GM21786 (cell line): Measurements from ENCODE around the gene RTL9.

Experiments
- ATAC-seq: cut with Tn5 transposase; IDR thresholded peaks from one replicate; pipeline ENCODE4 v1.9.1; 2021; ENCODE audit not compliant: unreplicated experiment

Gene RTL9

DNA sequence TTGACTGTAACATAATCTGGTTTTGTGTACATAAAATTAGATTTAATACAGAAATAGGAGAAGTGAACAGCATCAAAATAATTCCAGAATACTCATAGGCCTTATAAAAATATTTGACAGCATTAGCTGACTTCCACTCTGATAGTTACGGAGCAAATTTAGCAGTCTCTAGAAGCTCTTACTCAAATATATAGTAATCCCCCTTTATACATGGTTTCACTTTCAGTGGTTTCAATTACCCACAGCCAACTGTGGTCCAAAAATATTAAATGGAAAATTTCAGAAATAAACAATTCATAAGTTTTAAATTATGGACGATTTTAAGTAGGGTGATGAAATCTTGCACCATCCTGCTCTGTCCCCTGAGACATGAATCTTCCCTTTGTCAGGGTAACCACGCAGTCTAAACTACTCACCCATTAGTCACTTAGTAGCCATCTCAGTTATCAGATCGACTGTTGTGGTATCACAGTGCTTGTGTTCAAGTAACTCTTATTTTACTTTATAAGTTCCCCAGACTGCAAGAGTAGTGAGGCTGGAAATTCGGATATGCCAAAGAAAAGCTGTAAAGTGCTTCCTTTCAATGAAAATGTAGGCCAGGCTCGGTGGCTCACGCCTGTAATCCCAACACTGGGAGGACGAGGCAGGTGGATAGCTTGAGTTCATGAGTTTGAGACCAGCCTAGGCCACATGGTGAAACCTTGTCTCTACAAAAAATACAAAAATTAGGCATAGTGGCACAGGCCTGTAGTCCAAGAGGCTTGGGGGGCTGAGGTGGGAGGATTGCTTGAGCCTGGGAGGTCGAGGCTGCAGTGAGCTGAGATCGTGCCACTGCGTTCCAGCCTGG is 17.2 kb upstream of the RTL9 start:
- peak; percentile 92 for ATAC-seq

DNA sequence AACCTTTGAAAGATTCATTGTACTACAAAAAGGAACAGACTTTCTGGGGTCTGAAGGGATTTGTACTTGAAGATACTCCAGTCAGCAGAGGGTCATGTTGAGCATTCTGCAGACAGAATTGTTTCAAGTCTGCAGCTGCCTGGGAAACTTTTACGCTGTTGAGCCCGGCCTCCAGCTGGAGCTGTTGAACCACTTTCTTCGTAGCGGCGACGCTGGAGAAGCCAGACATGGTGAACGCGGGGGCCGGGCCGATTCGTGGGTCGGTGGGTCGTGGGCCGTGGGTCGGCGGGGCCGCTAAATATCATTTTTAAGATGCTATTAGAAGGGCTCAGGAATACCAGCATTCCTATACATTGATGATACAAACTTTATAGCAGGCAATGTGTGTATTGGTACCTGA is 12.0 kb upstream of the RTL9 start:
- no peak for ATAC-seq

DNA sequence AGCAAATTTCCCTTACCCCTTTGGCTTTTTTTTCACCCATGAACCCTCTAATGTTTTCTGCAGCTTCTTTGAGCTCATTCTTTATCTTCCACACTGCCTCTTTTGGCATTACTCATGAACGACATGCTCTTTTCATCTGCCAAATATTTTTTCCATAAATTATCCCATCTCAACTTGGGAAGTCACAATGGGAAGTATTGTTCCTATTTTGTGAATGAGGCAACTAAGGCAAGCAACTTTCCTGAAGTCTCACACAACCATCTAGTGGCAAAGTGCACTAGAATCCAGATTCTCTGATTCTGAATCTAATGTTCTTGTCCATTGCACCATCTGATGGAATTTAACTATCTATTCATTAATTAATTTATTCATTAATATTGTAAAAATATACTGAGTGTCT is 625 bp downstream of the RTL9 start:
- no peak for ATAC-seq

DNA sequence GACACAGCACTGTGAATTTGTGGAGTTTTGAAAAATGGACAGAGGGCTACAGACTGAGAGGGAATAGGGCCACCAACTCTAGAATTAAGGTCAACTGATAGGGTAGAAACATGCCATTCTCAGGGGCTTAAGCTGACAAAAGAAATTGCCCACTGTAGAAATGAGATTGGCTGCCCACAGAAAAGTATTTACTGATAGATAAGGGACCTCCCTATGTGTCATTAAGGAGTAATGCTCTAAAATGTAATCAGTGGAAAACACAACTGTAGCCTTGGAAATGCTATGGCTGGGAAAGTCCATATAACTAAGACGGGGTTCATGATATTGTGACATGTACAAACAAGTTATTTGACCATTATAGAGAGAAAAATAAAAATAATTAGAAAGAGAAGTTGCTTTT is 4.6 kb downstream of the RTL9 start:
- ATAC-seq, result no peak

DNA sequence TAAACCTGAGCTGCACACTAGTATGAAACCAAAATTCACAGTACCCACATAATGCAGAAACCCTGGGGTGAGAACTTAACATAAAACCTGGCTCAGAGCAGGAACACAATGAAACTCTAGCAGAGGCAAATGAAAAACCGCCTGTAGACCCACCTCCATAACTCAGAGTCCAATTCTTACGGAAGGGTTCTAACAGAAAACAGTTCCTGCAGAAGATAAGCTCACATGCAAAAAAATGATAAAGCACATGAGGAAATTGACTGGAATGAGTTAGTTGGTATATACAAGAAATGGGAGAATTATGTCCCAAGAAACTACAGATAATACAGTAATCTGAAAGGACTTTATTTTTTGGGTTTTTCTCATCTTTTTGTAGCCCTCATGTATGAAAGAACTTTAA is 14.7 kb downstream of the RTL9 start:
- ATAC-seq, result no peak

- no peak for ATAC-seq
These were observed 15.9 kb downstream of the RTL9 start for GRCh38 chrX:110374559-110374958.

- ATAC-seq, result no peak
These were observed 22.6 kb downstream of the RTL9 start for GRCh38 chrX:110381216-110381615.

DNA sequence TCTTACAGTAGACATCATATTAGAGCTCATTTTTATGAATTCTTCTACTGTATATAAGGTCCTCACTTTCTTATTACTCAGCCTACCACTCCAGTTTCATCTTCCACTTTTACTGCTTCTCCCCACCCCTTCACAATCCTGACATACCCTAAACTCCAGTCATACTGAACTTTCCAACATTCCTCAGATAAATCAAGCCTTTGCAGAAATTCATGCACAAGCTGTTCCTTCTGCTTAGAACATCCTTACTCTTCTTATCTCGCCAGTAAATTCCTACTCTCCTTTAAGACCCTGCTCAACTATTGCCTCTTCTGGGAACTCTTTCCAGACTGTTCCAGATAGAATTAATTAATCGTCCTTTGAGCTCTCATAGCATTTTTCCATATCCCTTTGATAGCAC is 24.8 kb downstream of the RTL9 start:
- ATAC-seq, result no peak

DNA sequence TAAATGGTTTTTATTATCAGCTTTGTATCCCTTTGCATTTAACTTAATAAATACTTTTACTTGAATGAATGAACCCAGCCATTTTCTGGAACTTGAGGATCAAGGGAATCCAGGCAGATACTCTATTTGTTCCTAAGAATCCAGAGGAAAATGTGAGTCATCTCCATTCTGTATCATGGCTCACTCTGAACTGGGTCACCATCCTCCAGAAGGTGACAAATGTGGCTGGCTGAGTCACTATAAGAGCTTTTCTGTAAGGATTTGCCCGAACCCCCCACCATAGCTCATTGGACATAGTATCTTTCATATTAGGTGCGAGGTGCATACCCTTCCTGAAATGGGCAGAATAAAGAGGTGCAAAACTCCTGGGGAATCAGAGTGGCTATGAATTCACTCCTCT is 25.8 kb downstream of the RTL9 start:
- no peak for ATAC-seq

GRCh38 chrX:110389570-110389969 is 30.9 kb downstream of the RTL9 start:
- no peak for ATAC-seq

DNA sequence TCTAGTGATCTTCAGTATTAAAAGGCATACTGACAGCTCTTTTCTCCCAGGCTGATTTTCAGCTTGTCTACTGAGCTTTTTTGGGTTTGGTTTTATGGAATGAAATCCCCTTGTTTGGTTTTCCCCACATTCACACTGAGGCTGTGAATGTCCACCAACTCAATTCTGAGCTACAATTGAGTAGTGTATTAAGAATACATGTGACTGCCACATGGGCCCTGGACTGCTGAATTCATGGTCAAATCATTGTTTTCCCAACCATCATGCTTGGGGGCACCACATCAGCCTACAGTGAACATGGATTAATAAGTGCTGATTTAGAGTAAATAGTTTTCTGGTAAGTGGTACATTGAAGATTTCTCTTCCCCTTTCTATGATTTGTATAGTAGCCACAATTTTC is 32.4 kb downstream of the RTL9 start:
- no peak for ATAC-seq

DNA sequence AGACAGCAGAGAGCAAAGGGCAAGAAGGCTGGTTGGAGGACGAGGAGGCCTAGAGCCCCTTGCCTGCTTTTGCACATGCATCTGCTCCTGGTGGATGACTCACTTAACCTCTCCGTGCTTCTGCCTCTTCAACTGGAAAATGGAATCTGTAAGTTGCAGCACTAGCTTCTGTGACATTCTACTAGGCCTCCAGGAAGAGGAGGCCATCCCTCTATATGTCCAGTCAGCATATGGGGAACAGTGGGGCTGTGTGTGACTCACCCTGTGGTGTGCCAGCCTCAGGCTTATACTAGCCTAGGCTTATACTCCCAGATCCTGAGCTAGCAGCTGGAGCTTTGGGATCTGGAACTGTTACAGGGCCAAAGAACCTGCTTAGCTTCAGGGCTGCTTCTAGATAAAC is 36.0 kb downstream of the RTL9 start:
- ATAC-seq, result no peak

GRCh38 chrX:110395877-110396276 is 37.2 kb downstream of the RTL9 start:
- no peak for ATAC-seq

- ATAC-seq, result no peak
These were observed 38.1 kb downstream of the RTL9 start for GRCh38 chrX:110396735-110397134.

DNA sequence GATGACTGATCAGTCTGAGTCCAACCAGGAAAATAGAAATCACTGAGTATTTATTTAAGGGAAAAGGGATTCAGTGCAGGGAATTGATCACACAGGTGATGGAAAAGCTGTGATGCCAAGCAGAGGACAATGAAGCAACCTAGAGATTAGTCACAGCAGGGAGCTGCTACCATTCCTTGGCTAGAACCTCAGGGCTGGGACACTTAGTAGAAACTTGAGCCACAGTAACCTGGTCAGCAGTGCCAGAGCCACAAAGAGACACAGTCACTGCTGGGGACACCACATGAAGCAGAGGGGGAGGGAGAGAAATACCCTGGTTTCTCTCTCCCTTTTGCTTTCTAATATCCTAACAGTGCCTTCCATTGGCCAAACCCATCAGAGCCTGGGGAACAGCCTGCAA is 38.7 kb downstream of the RTL9 start:
- ATAC-seq, result no peak

GRCh38 chrX:110397904-110398303 is 39.3 kb downstream of the RTL9 start:
- no peak for ATAC-seq

DNA sequence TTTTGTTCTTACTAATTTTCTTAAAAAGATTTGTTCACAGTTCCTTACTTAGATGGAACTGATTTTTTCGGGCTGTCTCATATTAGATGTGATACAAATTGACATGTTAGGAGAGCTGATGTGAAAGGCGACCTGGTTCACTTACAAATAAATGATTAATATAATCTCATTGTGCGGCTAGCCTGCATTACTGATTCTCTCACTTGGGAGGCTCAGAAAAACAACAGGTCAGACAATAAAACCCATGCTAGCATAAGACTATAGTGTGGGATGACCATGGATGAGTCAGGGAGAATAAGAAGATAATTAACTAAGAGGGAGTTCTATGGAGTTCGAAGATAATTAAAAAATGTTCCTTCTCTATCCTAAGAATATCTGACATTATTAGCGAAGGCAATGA is 40.8 kb downstream of the RTL9 start:
- ATAC-seq, result no peak

DNA sequence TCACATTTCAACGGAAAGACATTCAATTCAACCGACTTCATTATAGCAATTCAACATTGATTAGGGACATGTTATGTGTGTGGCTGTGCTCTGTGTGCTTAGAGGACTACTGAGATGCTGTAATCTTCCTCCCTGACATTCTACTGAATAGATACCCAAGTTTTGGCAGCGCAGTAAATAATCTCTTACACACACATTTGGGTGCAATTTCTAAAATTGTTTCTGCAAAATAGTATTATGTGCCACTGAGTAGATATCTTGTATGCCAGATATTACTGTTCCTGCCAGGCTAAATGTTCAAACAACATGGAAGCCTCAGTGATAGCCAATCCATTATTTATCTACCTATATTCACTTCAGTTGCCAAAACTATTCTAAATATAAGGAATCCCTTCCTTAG is 41.3 kb downstream of the RTL9 start:
- no peak for ATAC-seq

DNA sequence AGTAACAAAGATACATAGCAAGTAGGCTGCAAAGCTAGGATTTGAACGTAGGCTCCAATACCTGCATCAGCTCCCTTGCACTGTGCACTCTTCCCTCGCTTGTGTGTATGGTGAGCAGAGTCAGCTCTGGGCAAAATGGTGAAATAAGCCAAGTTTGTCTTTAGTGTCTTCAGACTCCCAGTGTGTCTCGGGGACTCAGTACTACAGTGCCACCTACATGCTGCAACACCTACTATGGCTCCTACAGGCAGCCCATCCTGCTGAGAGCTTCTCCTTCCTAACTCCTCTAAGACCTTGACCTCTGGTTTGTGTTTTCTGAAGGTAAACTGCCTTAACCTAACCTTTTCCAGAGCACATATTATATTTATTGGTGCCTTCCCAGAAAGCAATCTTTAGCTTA is 42.5 kb downstream of the RTL9 start:
- no peak for ATAC-seq

GRCh38 chrX:110402091-110402849 is 43.6 kb downstream of the RTL9 start:
- no peak for ATAC-seq

DNA sequence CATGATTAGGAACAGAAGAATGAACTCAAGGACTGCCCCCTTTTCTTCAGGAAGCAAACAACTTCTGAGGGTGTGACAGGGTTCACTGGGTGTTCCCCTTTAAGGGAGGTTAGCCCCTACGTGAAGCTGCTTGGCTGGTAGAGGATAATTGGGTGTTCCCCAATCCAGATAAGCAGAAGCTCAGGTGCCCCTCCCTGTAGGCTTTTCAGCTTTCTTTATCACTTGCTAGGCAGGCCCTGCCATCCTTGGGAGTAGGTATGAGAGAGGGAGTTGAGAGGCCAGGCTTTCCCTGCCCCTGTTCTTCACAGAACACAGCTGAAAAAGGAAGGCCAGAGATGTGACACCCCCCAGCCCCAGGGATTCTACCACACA is 44.2 kb downstream of the RTL9 start:
- no peak for ATAC-seq

DNA sequence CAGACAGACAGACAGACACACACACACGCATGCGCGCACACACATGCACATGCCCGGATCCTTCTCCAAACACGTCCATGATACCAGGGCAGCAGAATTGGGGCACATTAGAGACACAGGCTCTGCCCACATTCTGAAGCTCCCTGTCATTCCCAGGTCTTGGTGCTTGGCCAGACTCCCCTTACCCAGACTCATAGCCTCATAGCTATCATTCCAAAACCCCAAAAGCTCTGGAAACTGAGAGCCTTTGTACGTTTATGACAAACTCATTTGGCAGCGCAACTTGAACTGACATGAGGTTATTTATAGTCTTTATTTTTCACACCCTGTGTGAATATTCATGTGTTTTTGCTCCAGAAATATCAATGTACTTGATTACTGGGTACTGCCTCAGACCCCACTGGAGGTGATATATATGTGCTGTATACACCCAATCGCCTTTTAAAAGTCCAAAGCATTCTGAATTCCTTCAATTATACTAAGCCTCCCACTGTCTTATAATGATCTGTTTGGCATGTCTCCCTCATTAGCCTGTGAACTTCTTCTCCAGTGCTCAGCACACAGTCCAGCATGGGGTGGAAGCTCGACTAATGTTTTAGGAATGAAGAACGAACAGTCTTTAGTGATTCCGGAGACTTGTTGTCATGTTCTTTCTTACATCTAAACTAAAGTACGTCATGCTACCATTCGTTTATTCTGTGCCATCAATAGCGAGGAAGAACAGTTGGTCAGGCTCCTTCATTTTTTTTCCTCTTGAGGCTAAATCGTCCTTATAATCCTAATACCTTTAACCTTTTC is 45.0 kb downstream of the RTL9 start:
- ATAC-seq, result no peak
